Fibroblast of skin of left biceps (primary cell): ENCODE data around the gene MANEA.

Source experiments
- DNase-seq, 2 experiments: peaks; one replicate each; pipeline ENCODE4 v3.0.0-alpha.2; 2013; ENCODE audit warnings: low read depth in 2 of 2

MANEA gene

GRCh38 chr6:95587989-95588388, 10.7 kb downstream of the MANEA start:
- no peak for DNase-seq

DNA sequence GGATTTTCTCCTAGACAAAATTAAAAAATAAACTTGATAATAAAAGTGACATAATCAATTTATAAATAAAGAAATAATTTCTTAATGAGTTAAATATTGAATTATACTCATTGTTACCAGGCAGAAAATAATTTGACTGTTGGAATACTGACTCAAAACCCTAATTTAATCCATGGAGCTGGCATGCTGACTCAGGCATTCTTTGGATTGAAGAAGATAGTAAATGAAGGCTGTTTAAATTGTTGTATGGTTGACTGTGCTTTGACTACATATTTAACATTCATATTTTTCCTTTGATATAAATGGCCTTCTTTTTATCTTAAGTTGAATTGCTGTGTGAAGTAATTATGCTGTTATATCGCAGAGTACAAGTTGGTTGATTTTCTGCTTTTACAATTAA, 11.7 kb downstream of the MANEA start:
- DNase-seq: no peak

DNA sequence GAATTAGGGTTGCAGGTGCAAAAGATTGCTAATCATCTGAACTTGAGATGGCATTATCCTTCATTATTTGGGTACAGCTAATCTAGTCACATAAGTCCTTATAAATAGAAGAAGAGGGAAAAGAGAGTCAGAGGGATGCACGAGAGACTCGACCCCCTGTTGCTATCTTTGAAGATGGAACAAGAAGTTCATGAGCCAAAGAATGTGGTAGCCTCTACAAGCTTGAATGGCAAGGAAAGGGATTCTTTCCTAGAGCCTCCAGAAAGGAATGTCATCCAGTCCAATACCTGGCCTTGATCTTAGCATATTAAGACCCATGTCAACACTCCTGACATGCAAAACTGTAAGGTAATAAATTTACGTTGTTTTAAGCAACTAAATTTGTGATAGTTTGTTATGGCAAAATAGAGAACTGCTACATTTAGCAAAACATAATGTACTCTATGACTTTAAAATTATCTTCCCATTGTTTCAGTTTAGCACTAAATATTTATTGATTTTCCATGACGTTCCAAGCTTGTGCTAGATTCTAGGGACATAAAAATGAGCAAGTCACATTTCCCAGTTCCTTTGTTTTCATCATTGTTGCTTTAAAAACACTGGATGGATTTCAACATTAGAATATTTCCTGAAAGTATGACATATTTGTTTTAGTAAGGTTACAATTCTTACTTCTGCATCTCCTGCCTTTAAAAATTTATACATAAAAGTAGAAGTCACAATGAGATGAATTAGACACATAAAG, 12.7 kb downstream of the MANEA start:
- no peak for DNase-seq

DNA sequence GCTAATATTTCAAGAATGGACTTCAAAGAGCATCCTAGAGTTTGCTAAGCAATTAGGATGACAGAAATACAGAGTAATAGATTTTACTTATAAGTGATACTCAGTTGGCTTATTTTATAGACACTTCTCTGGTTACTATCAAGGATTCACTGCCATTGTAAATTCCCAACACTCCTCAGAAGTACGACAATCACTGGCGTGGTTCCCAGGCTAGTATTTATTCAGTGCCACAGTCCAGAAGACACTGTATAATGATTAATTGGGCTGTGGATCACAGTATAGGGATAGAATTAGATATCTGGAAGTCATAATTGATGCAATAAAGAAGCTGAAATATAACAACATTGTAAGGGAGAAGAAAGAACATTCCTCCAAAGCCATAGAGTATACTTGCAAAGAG, 15.7 kb downstream of the MANEA start:
- DNase-seq: no peak

GRCh38 chr6:95596021-95596420, 18.7 kb downstream of the MANEA start:
- no peak for DNase-seq

- no peak for DNase-seq
Observed at GRCh38 chr6:95599706-95600105, 22.4 kb downstream of the MANEA start.

DNA sequence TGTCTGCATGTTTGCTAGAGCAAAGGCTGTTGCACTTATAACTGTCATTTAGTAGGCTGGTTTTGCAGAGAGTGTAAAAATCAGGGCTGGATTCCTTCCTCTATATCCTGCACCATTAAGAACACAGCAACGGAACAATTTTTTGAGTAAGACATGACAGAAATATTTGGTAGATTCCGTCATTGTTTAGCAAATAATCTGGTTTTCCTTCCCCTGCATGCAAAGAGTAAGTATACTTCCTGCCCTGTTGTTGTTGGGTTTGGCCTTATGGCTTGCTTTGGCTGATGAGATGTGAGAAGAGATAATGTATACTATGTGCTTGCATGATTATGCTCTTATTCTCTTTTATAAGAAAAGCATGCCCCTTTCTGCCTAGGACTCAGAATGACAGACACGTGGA, 23.8 kb downstream of the MANEA start:
- no peak for DNase-seq

DNA sequence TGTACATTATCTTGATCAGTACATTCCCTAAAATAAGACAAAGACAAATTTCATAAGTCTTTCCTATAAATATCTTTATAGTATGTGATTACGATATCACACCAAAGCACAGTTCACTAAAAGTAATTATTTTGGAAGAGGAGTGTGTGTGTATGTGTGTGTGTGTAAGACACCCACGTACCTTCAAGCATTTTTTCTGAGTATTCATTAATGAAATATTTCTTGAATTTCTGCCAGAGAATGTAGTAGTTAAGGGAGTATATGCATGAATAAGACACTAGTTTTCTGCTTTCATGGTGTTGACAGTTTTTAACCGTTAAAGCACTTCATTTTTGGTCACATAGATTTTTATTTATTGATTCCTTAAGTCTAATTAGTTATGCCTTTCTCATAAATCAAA, 36.8 kb downstream of the MANEA start:
- no peak for DNase-seq

DNA sequence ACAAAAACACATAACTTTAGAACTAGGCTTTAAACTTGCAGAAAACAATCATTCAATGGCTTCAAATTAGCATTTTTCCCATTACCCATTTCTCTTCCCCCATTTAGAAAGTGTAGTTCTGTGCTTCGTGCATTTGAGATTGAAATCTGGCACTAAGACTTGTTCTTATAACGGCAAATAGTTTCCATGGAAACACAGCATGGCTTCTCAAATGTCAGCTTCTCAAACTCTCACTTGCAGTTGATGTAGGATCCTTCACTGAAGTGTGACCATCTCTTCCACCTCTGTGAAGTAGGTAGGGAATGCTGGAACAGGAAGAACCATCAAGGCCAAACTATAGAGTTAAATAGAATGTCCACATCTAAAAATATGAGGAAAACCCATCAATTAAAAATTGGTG, 52.2 kb downstream of the MANEA start:
- no peak for DNase-seq

DNA sequence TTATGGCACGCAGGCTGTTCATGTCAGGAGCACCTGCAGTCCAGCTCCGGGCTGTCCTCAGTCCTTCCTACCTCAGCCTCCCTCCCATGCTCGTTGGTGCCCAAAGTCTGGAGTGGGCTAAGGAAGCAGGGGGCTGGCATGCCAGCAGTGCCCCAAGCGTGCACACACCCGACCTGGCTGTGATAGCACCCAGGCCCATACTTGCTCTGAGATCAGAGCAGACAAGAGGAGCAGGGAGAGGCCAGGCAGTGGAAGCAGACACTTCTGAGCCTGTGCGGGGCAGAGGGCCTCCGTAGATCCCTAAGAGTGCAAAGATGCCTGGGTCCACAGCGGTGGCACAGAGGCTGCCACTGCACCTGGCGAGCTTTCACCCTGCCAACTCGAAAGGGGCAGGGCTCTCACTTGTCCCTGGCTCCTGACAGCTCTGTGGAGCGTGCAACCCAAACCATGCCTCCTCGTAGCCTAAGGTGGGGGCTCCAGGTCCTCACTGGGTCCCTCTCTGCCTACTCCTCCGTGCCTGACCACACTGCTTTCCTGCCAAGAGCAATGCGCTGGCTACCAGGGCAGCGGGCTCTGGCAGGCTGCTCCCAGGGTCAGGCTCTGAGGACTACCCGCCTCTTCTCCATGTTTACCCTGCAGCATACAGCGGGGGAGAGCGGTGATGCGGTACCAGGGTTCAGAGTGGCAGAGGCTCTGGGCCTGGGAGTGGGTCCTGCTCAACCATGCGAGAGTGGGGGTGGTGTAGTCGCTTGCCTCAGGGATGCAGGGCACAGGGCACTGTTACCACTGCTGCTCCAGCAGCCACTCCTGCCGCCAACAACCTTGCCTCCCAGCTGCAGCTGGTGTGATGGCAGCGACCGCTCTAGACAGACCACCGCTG, 59.5 kb downstream of the MANEA start:
- DNase-seq: no peak

- no peak for DNase-seq
Observed at GRCh38 chr6:95648636-95649035, 71.3 kb downstream of the MANEA start.

DNA sequence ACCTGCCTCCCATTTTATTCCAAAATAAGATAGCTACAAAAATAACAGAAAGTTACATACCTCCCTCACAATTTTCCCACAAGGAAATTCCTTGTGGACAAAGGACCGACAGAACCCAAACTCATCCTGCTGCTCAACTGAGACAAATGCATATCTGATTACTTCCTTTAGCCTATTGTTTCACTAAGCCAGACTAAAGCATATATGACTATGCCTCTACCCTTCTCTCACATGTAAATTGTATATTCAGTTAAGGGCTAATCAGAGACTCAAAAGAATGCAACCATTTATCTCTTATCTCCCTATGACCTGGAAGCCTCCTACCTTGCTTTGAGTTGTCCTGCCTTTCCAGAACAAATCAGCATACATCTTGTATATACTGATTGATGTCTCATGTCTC, 72.1 kb downstream of the MANEA start:
- no peak for DNase-seq

- no peak for DNase-seq
Observed at GRCh38 chr6:95654176-95654575, 76.8 kb downstream of the MANEA start.

- DNase-seq: no peak
Observed at GRCh38 chr6:95658886-95659285, 81.6 kb downstream of the MANEA start.
